K562 (cell line): ENCODE results near the gene CCND3. TPM values are rescaled to one million over a fixed set of nuclear protein-coding genes. Genes with fewer than 3 reads are reported as not detected.

Experiments used
- CBFA2T2 ChIP-seq: fragments of 450-650 bp; conservative IDR thresholded peaks from 2 replicates; pipeline ENCODE4 v1.6.1; 2017; ENCODE audit warnings: mild to moderate bottlenecking
- FOXK1 ChIP-seq: sonication (generic); formaldehyde crosslinking; IDR thresholded peaks from 2 replicates; pipeline ENCODE4 v1.8.0; 2022; ENCODE audit warnings: missing genetic modification reagents, mild to moderate bottlenecking, borderline replicate concordance
- HDAC8 ChIP-seq: fragments of 450-650 bp; IDR thresholded peaks from 2 replicates; pipeline ENCODE4 v1.6.1; 2016; ENCODE audit warnings: mild to moderate bottlenecking, missing genetic modification characterization, moderate library complexity, missing compliant biosample characterization
- PRMT5 ChIP-seq: sonication (generic); formaldehyde crosslinking; IDR thresholded peaks from 2 replicates; pipeline ENCODE4 v1.5.0; 2020; ENCODE audit warnings: missing genetic modification reagents
- ZNF217 ChIP-seq: sonication (generic); formaldehyde crosslinking; IDR thresholded peaks from 2 replicates; pipeline ENCODE4 v1.8.0; 2022; ENCODE audit warnings: mild to moderate bottlenecking, missing genetic modification reagents
- ZNF589 ChIP-seq: fragments of 200-800 bp; sonication (Bioruptor generic); IDR thresholded peaks from 2 replicates; pipeline ENCODE4 v1.6.1; 2016; ENCODE audit warnings: low read depth, missing genetic modification characterization, missing compliant biosample characterization
- ZNF707 ChIP-seq: fragments of 250-450 bp; sonication (Bioruptor Pico); conservative IDR thresholded peaks from 2 replicates; pipeline ENCODE4 v1.8.0; 2022; ENCODE audit warnings: inconsistent platforms, mild to moderate bottlenecking, moderate library complexity
- polyA plus RNA-seq, 8 experiments: library from polyadenylated mRNA; depleted of rRNA in 4 of 8; stranded (reverse) in 5 of 8; unstranded in 3 of 8; fragments of >200 nt; fragmentation: Nextera tagmentation in 2 of 8; fragmentation: Illumina TruSeq in 1 of 8; extraction: Ambion mirVana in 2 of 8; extraction: Trizol in 1 of 8; gene quantifications; 2 replicates each; pipeline versions ENCODE4 v1.2.1 to v1.2.3, GENCODE V29; 2011 to 2014; ENCODE audit warnings: inconsistent platforms in 1 of 8, missing spikeins in 1 of 8
- total RNA-seq, 7 experiments: library from RNA; depleted of rRNA in 6 of 7; stranded (reverse); fragments of >200 nt in 6 of 7; fragmentation: Illumina TruSeq in 2 of 7; extraction: Trizol in 2 of 7; gene quantifications; 2 replicates each; pipeline versions ENCODE4 v1.2.1 to v1.2.3, GENCODE V29; 2011 to 2021; ENCODE audit warnings: low replicate concordance in 1 of 7
- TF ChIP-seq, protein P1 (sequence below): fragments of 200-600 bp; sonication (generic); IDR thresholded peaks from one replicate; pipeline ENCODE4 v1.6.1; 2012; ENCODE audit warnings: mild to moderate bottlenecking, low read depth, low read length, inconsistent platforms
- TF ChIP-seq, protein P2 (sequence below): fragments of 450-650 bp; IDR thresholded peaks from 2 replicates; pipeline ENCODE4 v1.6.1; 2016; ENCODE audit warnings: antibody characterized with exemption
- TF ChIP-seq, protein P3 (sequence below): fragments of 250-450 bp; sonication (Bioruptor Pico); IDR thresholded peaks from 2 replicates; pipeline ENCODE4 v1.4.0; 2020; ENCODE audit warnings: mild to moderate bottlenecking, moderate library complexity

CCND3 gene
- total and polyA plus RNA-seq, 9 of the 15 experiments (the other 6 are each of a cell fraction or from before 2014, with no cell fraction given) = 21.5 to 204 (median 97.4) TPM

DNA sequence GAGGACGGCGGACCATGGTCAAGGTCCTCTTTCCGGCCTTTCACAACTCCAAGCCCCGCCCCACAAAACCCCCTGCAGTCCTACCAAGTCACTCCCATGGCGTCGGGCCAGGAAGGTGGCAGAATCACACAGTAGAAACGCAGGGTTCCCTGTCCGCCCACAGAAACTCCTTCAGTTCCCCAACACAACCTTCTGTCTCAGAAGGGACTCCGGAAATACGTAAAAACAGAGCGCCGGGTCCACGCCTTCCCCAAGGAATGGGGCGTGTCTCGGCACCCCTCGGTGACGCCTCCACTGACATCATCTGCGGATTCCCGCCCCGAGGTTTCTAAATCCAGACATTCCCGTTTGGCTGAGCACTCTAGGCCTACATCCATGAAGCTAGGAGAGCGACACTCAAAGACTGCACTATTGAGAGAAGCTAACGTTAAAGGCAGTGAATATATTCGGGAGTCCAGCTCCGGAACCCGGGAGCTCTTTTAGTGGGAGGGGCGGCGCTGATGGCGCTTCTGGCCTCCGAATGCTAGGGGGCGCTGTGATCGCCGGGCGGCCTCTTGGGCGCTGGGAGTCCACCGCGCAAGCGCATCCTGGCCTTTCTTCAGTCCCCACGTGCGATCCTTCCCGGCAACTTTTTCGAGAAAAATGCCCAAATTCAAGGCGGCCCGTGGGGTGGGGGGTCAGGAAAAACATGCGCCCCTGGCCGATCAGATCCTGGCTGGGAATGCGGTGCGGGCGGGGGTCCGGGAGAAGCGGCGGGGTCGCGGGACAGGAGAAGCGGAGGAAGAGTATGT is 20.5 kb downstream of the CCND3 start, which contains the start of the genes BYSL and MED20 (continued):
- TF ChIP-seq, protein P1, sequence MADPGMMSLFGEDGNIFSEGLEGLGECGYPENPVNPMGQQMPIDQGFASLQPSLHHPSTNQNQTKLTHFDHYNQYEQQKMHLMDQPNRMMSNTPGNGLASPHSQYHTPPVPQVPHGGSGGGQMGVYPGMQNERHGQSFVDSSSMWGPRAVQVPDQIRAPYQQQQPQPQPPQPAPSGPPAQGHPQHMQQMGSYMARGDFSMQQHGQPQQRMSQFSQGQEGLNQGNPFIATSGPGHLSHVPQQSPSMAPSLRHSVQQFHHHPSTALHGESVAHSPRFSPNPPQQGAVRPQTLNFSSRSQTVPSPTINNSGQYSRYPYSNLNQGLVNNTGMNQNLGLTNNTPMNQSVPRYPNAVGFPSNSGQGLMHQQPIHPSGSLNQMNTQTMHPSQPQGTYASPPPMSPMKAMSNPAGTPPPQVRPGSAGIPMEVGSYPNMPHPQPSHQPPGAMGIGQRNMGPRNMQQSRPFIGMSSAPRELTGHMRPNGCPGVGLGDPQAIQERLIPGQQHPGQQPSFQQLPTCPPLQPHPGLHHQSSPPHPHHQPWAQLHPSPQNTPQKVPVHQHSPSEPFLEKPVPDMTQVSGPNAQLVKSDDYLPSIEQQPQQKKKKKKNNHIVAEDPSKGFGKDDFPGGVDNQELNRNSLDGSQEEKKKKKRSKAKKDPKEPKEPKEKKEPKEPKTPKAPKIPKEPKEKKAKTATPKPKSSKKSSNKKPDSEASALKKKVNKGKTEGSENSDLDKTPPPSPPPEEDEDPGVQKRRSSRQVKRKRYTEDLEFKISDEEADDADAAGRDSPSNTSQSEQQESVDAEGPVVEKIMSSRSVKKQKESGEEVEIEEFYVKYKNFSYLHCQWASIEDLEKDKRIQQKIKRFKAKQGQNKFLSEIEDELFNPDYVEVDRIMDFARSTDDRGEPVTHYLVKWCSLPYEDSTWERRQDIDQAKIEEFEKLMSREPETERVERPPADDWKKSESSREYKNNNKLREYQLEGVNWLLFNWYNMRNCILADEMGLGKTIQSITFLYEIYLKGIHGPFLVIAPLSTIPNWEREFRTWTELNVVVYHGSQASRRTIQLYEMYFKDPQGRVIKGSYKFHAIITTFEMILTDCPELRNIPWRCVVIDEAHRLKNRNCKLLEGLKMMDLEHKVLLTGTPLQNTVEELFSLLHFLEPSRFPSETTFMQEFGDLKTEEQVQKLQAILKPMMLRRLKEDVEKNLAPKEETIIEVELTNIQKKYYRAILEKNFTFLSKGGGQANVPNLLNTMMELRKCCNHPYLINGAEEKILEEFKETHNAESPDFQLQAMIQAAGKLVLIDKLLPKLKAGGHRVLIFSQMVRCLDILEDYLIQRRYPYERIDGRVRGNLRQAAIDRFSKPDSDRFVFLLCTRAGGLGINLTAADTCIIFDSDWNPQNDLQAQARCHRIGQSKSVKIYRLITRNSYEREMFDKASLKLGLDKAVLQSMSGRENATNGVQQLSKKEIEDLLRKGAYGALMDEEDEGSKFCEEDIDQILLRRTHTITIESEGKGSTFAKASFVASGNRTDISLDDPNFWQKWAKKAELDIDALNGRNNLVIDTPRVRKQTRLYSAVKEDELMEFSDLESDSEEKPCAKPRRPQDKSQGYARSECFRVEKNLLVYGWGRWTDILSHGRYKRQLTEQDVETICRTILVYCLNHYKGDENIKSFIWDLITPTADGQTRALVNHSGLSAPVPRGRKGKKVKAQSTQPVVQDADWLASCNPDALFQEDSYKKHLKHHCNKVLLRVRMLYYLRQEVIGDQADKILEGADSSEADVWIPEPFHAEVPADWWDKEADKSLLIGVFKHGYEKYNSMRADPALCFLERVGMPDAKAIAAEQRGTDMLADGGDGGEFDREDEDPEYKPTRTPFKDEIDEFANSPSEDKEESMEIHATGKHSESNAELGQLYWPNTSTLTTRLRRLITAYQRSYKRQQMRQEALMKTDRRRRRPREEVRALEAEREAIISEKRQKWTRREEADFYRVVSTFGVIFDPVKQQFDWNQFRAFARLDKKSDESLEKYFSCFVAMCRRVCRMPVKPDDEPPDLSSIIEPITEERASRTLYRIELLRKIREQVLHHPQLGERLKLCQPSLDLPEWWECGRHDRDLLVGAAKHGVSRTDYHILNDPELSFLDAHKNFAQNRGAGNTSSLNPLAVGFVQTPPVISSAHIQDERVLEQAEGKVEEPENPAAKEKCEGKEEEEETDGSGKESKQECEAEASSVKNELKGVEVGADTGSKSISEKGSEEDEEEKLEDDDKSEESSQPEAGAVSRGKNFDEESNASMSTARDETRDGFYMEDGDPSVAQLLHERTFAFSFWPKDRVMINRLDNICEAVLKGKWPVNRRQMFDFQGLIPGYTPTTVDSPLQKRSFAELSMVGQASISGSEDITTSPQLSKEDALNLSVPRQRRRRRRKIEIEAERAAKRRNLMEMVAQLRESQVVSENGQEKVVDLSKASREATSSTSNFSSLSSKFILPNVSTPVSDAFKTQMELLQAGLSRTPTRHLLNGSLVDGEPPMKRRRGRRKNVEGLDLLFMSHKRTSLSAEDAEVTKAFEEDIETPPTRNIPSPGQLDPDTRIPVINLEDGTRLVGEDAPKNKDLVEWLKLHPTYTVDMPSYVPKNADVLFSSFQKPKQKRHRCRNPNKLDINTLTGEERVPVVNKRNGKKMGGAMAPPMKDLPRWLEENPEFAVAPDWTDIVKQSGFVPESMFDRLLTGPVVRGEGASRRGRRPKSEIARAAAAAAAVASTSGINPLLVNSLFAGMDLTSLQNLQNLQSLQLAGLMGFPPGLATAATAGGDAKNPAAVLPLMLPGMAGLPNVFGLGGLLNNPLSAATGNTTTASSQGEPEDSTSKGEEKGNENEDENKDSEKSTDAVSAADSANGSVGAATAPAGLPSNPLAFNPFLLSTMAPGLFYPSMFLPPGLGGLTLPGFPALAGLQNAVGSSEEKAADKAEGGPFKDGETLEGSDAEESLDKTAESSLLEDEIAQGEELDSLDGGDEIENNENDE = no peak
- TF ChIP-seq PRMT5 (CRISPR knock-in tag) (no peak), ZNF707 (CRISPR knock-in tag) (no peak), ZNF217 (CRISPR knock-in tag) (no peak), HDAC8 (tag) (no peak), CBFA2T2 (no peak), FOXK1 (CRISPR knock-in tag) (no peak; the same call in 1 of the 2 replicates), ZNF589 (no peak)
- TF ChIP-seq, protein P2, sequence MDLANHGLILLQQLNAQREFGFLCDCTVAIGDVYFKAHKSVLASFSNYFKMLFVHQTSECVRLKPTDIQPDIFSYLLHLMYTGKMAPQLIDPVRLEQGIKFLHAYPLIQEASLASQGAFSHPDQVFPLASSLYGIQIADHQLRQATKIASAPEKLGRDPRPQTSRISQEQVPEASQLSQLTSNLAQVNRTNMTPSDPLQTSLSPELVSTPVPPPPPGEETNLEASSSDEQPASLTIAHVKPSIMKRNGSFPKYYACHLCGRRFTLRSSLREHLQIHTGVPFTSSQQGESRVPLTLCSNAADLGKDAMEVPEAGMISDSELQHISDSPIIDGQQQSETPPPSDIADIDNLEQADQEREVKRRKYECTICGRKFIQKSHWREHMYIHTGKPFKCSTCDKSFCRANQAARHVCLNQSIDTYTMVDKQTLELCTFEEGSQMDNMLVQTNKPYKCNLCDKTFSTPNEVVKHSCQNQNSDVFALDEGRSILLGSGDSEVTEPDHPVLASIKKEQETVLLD = peak; percentile 92
- TF ChIP-seq, protein P3, sequence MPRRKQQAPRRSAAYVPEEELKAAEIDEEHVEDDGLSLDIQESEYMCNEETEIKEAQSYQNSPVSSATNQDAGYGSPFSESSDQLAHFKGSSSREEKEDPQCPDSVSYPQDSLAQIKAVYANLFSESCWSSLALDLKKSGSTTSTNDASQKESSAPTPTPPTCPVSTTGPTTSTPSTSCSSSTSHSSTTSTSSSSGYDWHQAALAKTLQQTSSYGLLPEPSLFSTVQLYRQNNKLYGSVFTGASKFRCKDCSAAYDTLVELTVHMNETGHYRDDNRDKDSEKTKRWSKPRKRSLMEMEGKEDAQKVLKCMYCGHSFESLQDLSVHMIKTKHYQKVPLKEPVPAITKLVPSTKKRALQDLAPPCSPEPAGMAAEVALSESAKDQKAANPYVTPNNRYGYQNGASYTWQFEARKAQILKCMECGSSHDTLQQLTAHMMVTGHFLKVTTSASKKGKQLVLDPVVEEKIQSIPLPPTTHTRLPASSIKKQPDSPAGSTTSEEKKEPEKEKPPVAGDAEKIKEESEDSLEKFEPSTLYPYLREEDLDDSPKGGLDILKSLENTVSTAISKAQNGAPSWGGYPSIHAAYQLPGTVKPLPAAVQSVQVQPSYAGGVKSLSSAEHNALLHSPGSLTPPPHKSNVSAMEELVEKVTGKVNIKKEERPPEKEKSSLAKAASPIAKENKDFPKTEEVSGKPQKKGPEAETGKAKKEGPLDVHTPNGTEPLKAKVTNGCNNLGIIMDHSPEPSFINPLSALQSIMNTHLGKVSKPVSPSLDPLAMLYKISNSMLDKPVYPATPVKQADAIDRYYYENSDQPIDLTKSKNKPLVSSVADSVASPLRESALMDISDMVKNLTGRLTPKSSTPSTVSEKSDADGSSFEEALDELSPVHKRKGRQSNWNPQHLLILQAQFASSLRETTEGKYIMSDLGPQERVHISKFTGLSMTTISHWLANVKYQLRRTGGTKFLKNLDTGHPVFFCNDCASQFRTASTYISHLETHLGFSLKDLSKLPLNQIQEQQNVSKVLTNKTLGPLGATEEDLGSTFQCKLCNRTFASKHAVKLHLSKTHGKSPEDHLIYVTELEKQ (CRISPR knock-in tag) = no peak
